IMR-90 (cell line): ENCODE results near the gene CAMK2G. TPM values are rescaled to one million over a fixed set of nuclear protein-coding genes. Genes with fewer than 3 reads are reported as not detected.

Experiments
- ATAC-seq: fragments of 200-7000 bp; cut with Tn5 transposase; 2 replicates; pipeline ENCODE4 v1.9.1; 2020; ENCODE audit warnings: low read depth, mild to moderate bottlenecking, moderate library complexity
- BruUV-seq: library from RNA; stranded (reverse); fragments of 400-500 nt; replicated peaks from 2 replicates; lab custom pipeline; 2021; lab: Mats Ljungman, UMichigan
- CTCF ChIA-PET: fragments of 300-600 bp; formaldehyde crosslinking; extraction: SDS; loops from one replicate; lab custom pipeline; 2021; ENCODE audit warnings: antibody characterized with exemption; lab: Yijun Ruan, JAX
- POLR2A ChIA-PET: fragments of 300-600 bp; sonication (Branson Sonifier 250); formaldehyde crosslinking; loops from one replicate; lab custom pipeline; 2022; ENCODE audit warnings: antibody characterized with exemption; ENCODE audit not compliant: unreplicated experiment; lab: Charles Lee
- DNase-seq: peaks from one replicate; pipeline ENCODE4 v3.0.0; 2013
- H2AFZ ChIP-seq: replicated peaks from 2 replicates; pipeline ENCODE3; 2013; ENCODE audit warnings: low read length, mild to moderate bottlenecking; ENCODE audit not compliant: poor library complexity
- H2AK5ac ChIP-seq: 2 replicates; pipeline ENCODE4 v1.6.1; 2013; ENCODE audit warnings: low read depth, low read length, inconsistent platforms
- H2AK9ac ChIP-seq: replicated peaks from 2 replicates; pipeline ENCODE3; 2013; ENCODE audit warnings: mild to moderate bottlenecking, low read depth, low read length, moderate library complexity; ENCODE audit not compliant: poor library complexity
- H2BK120ac ChIP-seq: 2 replicates; pipeline ENCODE4 v1.6.1; 2013; ENCODE audit warnings: low read depth, low read length, inconsistent platforms
- H2BK15ac ChIP-seq: 3 replicates; pipeline ENCODE4 v1.6.1; 2013; ENCODE audit warnings: low read depth, low read length, inconsistent platforms
- H2BK20ac ChIP-seq: 2 replicates; pipeline ENCODE4 v1.6.1; 2013; ENCODE audit warnings: low read depth, mild to moderate bottlenecking, inconsistent platforms, low read length, moderate library complexity
- H2BK5ac ChIP-seq: 2 replicates; pipeline ENCODE4 v1.6.1; 2013; ENCODE audit warnings: mild to moderate bottlenecking, low read depth, low read length, inconsistent platforms; ENCODE audit not compliant: poor library complexity, severe bottlenecking
- H3K14ac ChIP-seq: replicated peaks from 2 replicates; pipeline ENCODE4 v1.6.1; 2013; ENCODE audit warnings: low read depth, low read length, inconsistent platforms
- H3K18ac ChIP-seq: 2 replicates; pipeline ENCODE4 v1.6.1; 2013; ENCODE audit warnings: low read depth, low read length, control low read depth
- H3K23ac ChIP-seq: 2 replicates; pipeline ENCODE4 v1.6.1; 2013; ENCODE audit warnings: low read depth, low read length, inconsistent platforms
- H3K27ac ChIP-seq: 2 replicates; pipeline ENCODE4 v1.5.1; 2013; ENCODE audit warnings: mild to moderate bottlenecking, control low read depth, low read length; ENCODE audit not compliant: insufficient read depth
- H3K27me3 ChIP-seq: 2 replicates; pipeline ENCODE4 v1.6.1; 2013; ENCODE audit warnings: low read length; ENCODE audit not compliant: control insufficient read depth, insufficient read depth
- H3K36me3 ChIP-seq: 2 replicates; pipeline ENCODE4 v1.6.1; 2013; ENCODE audit warnings: low read length, mixed read lengths; ENCODE audit not compliant: control insufficient read depth, insufficient read depth
- H3K4ac ChIP-seq: 2 replicates; pipeline ENCODE4 v1.6.1; 2013; ENCODE audit warnings: low read depth, low read length, inconsistent platforms
- H3K4me1 ChIP-seq: 2 replicates; pipeline ENCODE4 v1.6.1; 2013; ENCODE audit warnings: low read length, mixed read lengths; ENCODE audit not compliant: control insufficient read depth, insufficient read depth
- H3K4me2 ChIP-seq: 2 replicates; pipeline ENCODE4 v1.6.1; 2013; ENCODE audit warnings: low read depth, mild to moderate bottlenecking, control low read depth, low read length, moderate library complexity
- H3K4me3 ChIP-seq: 2 replicates; pipeline ENCODE4 v1.5.1; 2013; ENCODE audit warnings: low read depth, mild to moderate bottlenecking, control low read depth, low read length, moderate library complexity; ENCODE audit not compliant: insufficient read depth
- H3K56ac ChIP-seq: 2 replicates; pipeline ENCODE4 v1.6.1; 2013; ENCODE audit warnings: low read length, inconsistent platforms; ENCODE audit not compliant: insufficient read depth; ENCODE audit errors: extremely low read depth
- H3K79me1 ChIP-seq, 2 experiments: 2 replicates each; pipeline ENCODE4 v1.6.1; 2013; ENCODE audit warnings: low read length in 2 of 2, inconsistent platforms in 1 of 2, low read depth in 1 of 2
- H3K9ac ChIP-seq: 2 replicates; pipeline ENCODE4 v1.6.1; 2013; ENCODE audit warnings: low read depth, low read length, control low read depth
- H3K9me1 ChIP-seq: 2 replicates; pipeline ENCODE4 v1.6.1; 2013; ENCODE audit warnings: low read length, inconsistent platforms; ENCODE audit not compliant: insufficient read depth
- H3K9me3 ChIP-seq: 2 replicates; pipeline ENCODE4 v1.6.1; 2013; ENCODE audit warnings: low read length; ENCODE audit not compliant: control insufficient read depth, insufficient read depth
- H4K20me1 ChIP-seq: 2 replicates; pipeline ENCODE4 v1.6.1; 2013; ENCODE audit warnings: low read length, inconsistent platforms; ENCODE audit not compliant: insufficient read depth
- H4K5ac ChIP-seq: 2 replicates; pipeline ENCODE4 v1.6.1; 2013; ENCODE audit warnings: mild to moderate bottlenecking, low read depth, low read length, control low read depth
- H4K8ac ChIP-seq, 2 experiments: 2 replicates each; pipeline ENCODE4 v1.6.1; 2013; ENCODE audit warnings: low read depth in 2 of 2, low read length in 2 of 2, control low read depth in 1 of 2, inconsistent platforms in 1 of 2
- H4K91ac ChIP-seq: 2 replicates; pipeline ENCODE4 v1.6.1; 2013; ENCODE audit warnings: low read depth, low read length, inconsistent platforms; ENCODE audit not compliant: insufficient read depth
- CEBPB ChIP-seq: IDR thresholded peaks from 2 replicates; pipeline ENCODE4 v1.6.1; 2012; ENCODE audit warnings: low read depth, low read length, improper control_type of control experiment
- FOS ChIP-seq: fragments of 150-350 bp; IDR thresholded peaks from 2 replicates; pipeline ENCODE4 v1.6.1; 2016; ENCODE audit warnings: low read depth, low read length
- MAFK ChIP-seq: IDR thresholded peaks from 2 replicates; pipeline ENCODE4 v1.6.1; 2012; ENCODE audit warnings: low read depth, low read length, improper control_type of control experiment
- MAZ ChIP-seq: IDR thresholded peaks from 2 replicates; pipeline ENCODE4 v1.6.1; 2012; ENCODE audit warnings: low read depth, mild to moderate bottlenecking, low read length, improper control_type of control experiment, moderate library complexity, borderline replicate concordance
- MXI1 ChIP-seq: IDR thresholded peaks from 2 replicates; pipeline ENCODE4 v1.6.1; 2012; ENCODE audit warnings: low read depth, mild to moderate bottlenecking, low read length, moderate library complexity, borderline replicate concordance
- NFE2L2 ChIP-seq: fragments of 150-350 bp; IDR thresholded peaks from 2 replicates; pipeline ENCODE4 v1.6.1; 2016; ENCODE audit warnings: low read depth, mild to moderate bottlenecking, low read length
- POLR2A ChIP-seq: IDR thresholded peaks from 2 replicates; pipeline ENCODE4 v1.6.1; 2012; ENCODE audit warnings: mild to moderate bottlenecking, low read depth, low read length
- RAD21 ChIP-seq: IDR thresholded peaks from 2 replicates; pipeline ENCODE4 v1.6.1; 2012; ENCODE audit warnings: low read length, improper control_type of control experiment
- RCOR1 ChIP-seq: IDR thresholded peaks from 2 replicates; pipeline ENCODE4 v1.6.1; 2012; ENCODE audit warnings: mild to moderate bottlenecking, low read length, improper control_type of control experiment; ENCODE audit not compliant: insufficient replicate concordance
- RFX5 ChIP-seq: IDR thresholded peaks from 2 replicates; pipeline ENCODE4 v1.8.0; 2012; ENCODE audit warnings: low read depth, mild to moderate bottlenecking, low read length, moderate library complexity
- WGBS, 2 experiments: methylation state at CpG; one replicate each; pipeline versions ENCODE4 v1.1.5 to v1.1.7; 2013; ENCODE audit warnings: missing lambda C conversion rate in 2 of 2; ENCODE audit not compliant: insufficient read length in 1 of 2; ENCODE audit errors: extremely low coverage in 2 of 2; 5-methylcytosine and 5-hydroxymethylcytosine counted together
- dilution Hi-C: fragments of 300-500 bp; cut with HindIII; formaldehyde crosslinking; loops from one replicate; pipeline ENCODE4 v1.14.3; 2018; ENCODE audit warnings: low sequenced_read_pairs; ENCODE audit not compliant: unreplicated experiment
- in situ Hi-C: fragments of 300-500 bp; cut with MboI; formaldehyde crosslinking; loops from 3 replicates; pipeline ENCODE4 v1.14.3; 2019; ENCODE audit warnings: low sequenced_read_pairs, inconsistent platforms, mixed read lengths
- intact Hi-C: fragments of 100-400 bp; cut with micrococcal nuclease; formaldehyde crosslinking; loops from 2 replicates; pipeline ENCODE4 v1.10.0; 2022
- polyA plus RNA-seq, 3 experiments: library from polyadenylated mRNA; depleted of rRNA; stranded (reverse); fragments of >200 nt; gene quantifications; 2 replicates each; pipeline ENCODE4 v1.2.3, GENCODE V29; 2012; ENCODE audit warnings: low replicate concordance in 1 of 3
- total RNA-seq: library from RNA; depleted of rRNA; stranded (reverse); fragments of >200 nt; gene quantifications from 2 replicates; pipeline ENCODE4 v1.2.3, GENCODE V29; 2012
- TF ChIP-seq, protein P1 (sequence below): fragments of 150-350 bp; IDR thresholded peaks from 2 replicates; pipeline ENCODE4 v1.6.1; 2017; ENCODE audit warnings: mild to moderate bottlenecking, antibody characterized with exemption, low read length, low read depth
- TF ChIP-seq, protein P2 (sequence below): fragments of 150-350 bp; IDR thresholded peaks from 2 replicates; pipeline ENCODE4 v1.6.1; 2016; ENCODE audit warnings: low read depth, mild to moderate bottlenecking, low read length, moderate library complexity, borderline replicate concordance
- TF ChIP-seq, protein P3 (sequence below): conservative IDR thresholded peaks from 2 replicates; pipeline ENCODE4 v1.5.1; 2012; ENCODE audit warnings: mild to moderate bottlenecking, low read depth, low read length, improper control_type of control experiment

Gene CAMK2G
- total and polyA plus RNA-seq, 2 of the 4 experiments (the other 2 are of a cell fraction): 20.4 to 25.4 TPM

DNA sequence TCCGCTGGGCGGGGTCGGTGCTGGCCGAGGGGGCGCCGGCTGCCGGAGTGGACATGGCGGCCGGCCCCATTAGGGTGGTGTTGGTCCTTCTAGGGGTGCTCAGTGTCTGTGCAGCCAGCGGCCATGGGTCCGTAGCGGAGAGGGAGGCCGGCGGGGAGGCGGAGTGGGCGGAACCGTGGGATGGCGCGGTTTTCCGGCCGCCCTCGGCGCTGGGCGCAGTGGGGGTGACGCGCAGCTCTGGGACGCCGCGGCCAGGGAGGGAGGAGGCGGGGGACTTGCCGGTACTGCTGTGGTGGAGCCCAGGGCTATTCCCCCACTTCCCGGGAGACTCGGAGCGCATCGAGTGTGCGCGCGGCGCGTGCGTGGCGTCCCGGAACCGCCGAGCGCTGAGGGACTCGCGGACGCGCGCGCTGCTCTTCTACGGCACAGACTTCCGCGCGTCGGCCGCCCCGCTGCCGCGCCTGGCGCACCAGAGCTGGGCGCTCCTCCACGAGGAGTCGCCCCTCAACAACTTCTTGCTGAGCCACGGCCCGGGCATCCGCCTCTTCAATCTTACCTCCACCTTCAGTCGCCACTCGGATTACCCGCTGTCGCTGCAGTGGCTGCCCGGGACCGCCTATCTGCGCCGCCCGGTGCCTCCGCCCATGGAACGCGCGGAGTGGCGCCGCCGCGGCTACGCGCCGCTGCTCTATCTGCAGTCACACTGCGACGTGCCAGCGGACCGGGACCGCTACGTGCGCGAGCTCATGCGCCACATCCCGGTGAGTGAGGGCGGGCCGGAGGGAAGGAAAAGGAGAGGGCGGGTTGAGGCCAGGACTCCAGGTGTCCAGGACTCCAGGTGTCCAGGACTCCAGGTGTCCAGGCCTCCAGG, 101.8 kb downstream of the CAMK2G start:
- in situ Hi-C loops (no loop called here), dilution Hi-C loops (no loop called here), intact Hi-C loops (loop anchor here (1.0 kb wide), 1 partner anchor 28 kb away; the partner anchor contains the start of gene SEC24C)
- no peak overlapping the region for H2BK20ac ChIP-seq
- H3K4me2 ChIP-seq: peak overlapping the region; percentile 93
- H3K9me3 ChIP-seq: no peaks in the 10 kb centered on the region
- H2BK15ac ChIP-seq: no peak overlapping the region; the same call in 2 of the 3 replicates
- H3K27ac ChIP-seq: peak overlapping the region; percentile 91
- H3K18ac ChIP-seq: peak overlapping the region; percentile 73
- WGBS, 2 experiments: 0% methylated on average over 46 of the region's 101 CpGs; no CpG with 5 or more reads in 1 of the 2 experiments
- peaks cover 25% of the 10 kb centered on the region for H4K20me1 ChIP-seq
- H4K8ac ChIP-seq: peak overlapping the region; percentile 68 to 74
- peak overlapping the region; percentile 72 for H3K4me3 ChIP-seq
- H3K9me1 ChIP-seq: peaks cover 10% of the 10 kb centered on the region; the same call in 1 of the 2 replicates
- POLR2A ChIA-PET: interaction anchor here (0.6 to 0.9 kb wide), 3 partner anchors 14 to 1166 kb away, joined by 3 to 4 read pairs (median 4); no protein-coding TSS in a partner anchor
- peaks cover 7% of the 10 kb centered on the region for H3K4me1 ChIP-seq
- peak; percentile 83 for DNase-seq
- peak overlapping the region; percentile 71 for H4K91ac ChIP-seq
- H2AK5ac ChIP-seq: peak overlapping the region; percentile 91
- H2AFZ ChIP-seq: peak overlapping the region; percentile 99
- H3K9ac ChIP-seq: peak overlapping the region; percentile 96
- H3K14ac ChIP-seq: peak overlapping the region; percentile 96
- H2BK5ac ChIP-seq: peak overlapping the region; percentile 94
- BruUV-seq: no TSS peak
- peak overlapping the region; percentile 76 for H3K56ac ChIP-seq
- H3K36me3 ChIP-seq: peaks cover 50% of the 10 kb centered on the region
- H3K27me3 ChIP-seq: no peaks in the 10 kb centered on the region
- peak overlapping the region; percentile 30; the same call in 1 of the 2 replicates for H2BK120ac ChIP-seq
- H3K79me1 ChIP-seq: peaks cover 0 to 58% of the 10 kb centered on the region in 2 experiments; a peak in 2 of 4 replicates
- peak overlapping the region; percentile 84 for H4K5ac ChIP-seq
- CTCF ChIA-PET: no interaction called here
- ATAC-seq: peak; percentile 84
- peak overlapping the region; percentile 99 for H2AK9ac ChIP-seq
- H3K23ac ChIP-seq: peak overlapping the region; percentile 94
- peak overlapping the region; percentile 94 for H3K4ac ChIP-seq
- TF ChIP-seq RFX5 (no peak), NFE2L2 (no peak), RCOR1 (no peak), CEBPB (no peak), POLR2A (peak; percentile 61; the same call in 1 of the 2 replicates), RAD21 (no peak; the same call in 1 of the 2 replicates), MAZ (peak; percentile 81; the same call in 1 of the 2 replicates), MXI1 (peak; percentile 30; the same call in 1 of the 2 replicates), MAFK (no peak), FOS (no peak)
- TF ChIP-seq, protein P1, sequence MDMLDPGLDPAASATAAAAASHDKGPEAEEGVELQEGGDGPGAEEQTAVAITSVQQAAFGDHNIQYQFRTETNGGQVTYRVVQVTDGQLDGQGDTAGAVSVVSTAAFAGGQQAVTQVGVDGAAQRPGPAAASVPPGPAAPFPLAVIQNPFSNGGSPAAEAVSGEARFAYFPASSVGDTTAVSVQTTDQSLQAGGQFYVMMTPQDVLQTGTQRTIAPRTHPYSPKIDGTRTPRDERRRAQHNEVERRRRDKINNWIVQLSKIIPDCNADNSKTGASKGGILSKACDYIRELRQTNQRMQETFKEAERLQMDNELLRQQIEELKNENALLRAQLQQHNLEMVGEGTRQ: no peak
- TF ChIP-seq, protein P2, sequence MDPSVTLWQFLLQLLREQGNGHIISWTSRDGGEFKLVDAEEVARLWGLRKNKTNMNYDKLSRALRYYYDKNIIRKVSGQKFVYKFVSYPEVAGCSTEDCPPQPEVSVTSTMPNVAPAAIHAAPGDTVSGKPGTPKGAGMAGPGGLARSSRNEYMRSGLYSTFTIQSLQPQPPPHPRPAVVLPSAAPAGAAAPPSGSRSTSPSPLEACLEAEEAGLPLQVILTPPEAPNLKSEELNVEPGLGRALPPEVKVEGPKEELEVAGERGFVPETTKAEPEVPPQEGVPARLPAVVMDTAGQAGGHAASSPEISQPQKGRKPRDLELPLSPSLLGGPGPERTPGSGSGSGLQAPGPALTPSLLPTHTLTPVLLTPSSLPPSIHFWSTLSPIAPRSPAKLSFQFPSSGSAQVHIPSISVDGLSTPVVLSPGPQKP: no peak
- TF ChIP-seq, protein P3, sequence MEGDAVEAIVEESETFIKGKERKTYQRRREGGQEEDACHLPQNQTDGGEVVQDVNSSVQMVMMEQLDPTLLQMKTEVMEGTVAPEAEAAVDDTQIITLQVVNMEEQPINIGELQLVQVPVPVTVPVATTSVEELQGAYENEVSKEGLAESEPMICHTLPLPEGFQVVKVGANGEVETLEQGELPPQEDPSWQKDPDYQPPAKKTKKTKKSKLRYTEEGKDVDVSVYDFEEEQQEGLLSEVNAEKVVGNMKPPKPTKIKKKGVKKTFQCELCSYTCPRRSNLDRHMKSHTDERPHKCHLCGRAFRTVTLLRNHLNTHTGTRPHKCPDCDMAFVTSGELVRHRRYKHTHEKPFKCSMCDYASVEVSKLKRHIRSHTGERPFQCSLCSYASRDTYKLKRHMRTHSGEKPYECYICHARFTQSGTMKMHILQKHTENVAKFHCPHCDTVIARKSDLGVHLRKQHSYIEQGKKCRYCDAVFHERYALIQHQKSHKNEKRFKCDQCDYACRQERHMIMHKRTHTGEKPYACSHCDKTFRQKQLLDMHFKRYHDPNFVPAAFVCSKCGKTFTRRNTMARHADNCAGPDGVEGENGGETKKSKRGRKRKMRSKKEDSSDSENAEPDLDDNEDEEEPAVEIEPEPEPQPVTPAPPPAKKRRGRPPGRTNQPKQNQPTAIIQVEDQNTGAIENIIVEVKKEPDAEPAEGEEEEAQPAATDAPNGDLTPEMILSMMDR: 0 out of 2 replicates have a peak, but pooled peaks have one; percentile 9
